AG04449 (cell line): ENCODE data around the gene HAUS3.

Source experiments
- CTCF ChIA-PET: fragments of 350-600 bp; formaldehyde crosslinking; extraction: SDS; loops from one replicate; lab custom pipeline; 2021; ENCODE audit warnings: antibody characterized with exemption; lab: Yijun Ruan, JAX
- POLR2A ChIA-PET: fragments of 400-600, 350-600 bp; formaldehyde crosslinking; extraction: SDS; loops from one replicate; lab custom pipeline; 2020; ENCODE audit warnings: antibody characterized with exemption, inconsistent platforms; lab: Yijun Ruan, JAX
- DNase-seq: peaks from one replicate; pipeline ENCODE4 v3.0.0-alpha.2; 2010; ENCODE audit warnings: low read depth, low spot score
- H3K4me3 ChIP-seq: 2 replicates; pipeline ENCODE4 v1.5.1; 2011; ENCODE audit warnings: low read depth, mild to moderate bottlenecking, control low read depth, low read length
- TF ChIP-seq, protein P1 (sequence below): IDR thresholded peaks from one replicate; pipeline ENCODE4 v1.5.1; 2011; ENCODE audit warnings: mild to moderate bottlenecking, moderate library complexity, low read length, control low read depth, inconsistent platforms; ENCODE audit not compliant: insufficient read depth; ENCODE audit errors: missing control alignments

Gene HAUS3

GRCh38 chr4:2288051-2288541 is 46.2 kb upstream of the HAUS3 start:
- no peak overlapping the region for H3K4me3 ChIP-seq
- no peak for DNase-seq
- TF ChIP-seq, protein P1, sequence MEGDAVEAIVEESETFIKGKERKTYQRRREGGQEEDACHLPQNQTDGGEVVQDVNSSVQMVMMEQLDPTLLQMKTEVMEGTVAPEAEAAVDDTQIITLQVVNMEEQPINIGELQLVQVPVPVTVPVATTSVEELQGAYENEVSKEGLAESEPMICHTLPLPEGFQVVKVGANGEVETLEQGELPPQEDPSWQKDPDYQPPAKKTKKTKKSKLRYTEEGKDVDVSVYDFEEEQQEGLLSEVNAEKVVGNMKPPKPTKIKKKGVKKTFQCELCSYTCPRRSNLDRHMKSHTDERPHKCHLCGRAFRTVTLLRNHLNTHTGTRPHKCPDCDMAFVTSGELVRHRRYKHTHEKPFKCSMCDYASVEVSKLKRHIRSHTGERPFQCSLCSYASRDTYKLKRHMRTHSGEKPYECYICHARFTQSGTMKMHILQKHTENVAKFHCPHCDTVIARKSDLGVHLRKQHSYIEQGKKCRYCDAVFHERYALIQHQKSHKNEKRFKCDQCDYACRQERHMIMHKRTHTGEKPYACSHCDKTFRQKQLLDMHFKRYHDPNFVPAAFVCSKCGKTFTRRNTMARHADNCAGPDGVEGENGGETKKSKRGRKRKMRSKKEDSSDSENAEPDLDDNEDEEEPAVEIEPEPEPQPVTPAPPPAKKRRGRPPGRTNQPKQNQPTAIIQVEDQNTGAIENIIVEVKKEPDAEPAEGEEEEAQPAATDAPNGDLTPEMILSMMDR, result no peak
- POLR2A ChIA-PET, result interaction anchor here (1.2 kb wide), 1 partner anchor 26 kb away, joined by 3 read pairs; the partner anchor contains the start of gene MXD4
- CTCF ChIA-PET, result no interaction called here

DNA sequence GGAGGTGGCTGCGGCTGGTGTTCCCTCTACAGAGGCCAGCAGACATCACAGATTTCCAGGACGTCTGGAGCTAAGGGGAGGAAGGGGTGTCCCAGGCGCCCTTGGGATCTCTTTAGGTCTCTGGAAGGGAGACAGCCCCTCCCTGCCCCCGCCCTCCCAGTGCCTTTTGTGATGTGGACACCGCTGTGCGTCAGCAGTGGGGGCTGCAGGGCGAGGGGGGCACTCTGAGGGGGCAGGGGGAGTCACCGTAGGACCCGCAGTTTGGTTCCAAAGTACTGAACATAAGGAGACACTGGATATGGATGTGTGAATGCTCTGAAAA is 45.6 kb upstream of the HAUS3 start:
- DNase-seq, result no peak
- TF ChIP-seq, protein P1, result no peak
- ChIA-PET CTCF (no interaction called here), POLR2A (no interaction called here)
- no peak overlapping the region for H3K4me3 ChIP-seq

- CTCF ChIA-PET, result no interaction called here
- POLR2A ChIA-PET, result no interaction called here
- H3K4me3 ChIP-seq, result no peak overlapping the region
- DNase-seq, result no peak
- TF ChIP-seq, protein P1, result no peak
Observed at GRCh38 chr4:2286904-2287593, 45.1 kb upstream of the HAUS3 start.

DNA sequence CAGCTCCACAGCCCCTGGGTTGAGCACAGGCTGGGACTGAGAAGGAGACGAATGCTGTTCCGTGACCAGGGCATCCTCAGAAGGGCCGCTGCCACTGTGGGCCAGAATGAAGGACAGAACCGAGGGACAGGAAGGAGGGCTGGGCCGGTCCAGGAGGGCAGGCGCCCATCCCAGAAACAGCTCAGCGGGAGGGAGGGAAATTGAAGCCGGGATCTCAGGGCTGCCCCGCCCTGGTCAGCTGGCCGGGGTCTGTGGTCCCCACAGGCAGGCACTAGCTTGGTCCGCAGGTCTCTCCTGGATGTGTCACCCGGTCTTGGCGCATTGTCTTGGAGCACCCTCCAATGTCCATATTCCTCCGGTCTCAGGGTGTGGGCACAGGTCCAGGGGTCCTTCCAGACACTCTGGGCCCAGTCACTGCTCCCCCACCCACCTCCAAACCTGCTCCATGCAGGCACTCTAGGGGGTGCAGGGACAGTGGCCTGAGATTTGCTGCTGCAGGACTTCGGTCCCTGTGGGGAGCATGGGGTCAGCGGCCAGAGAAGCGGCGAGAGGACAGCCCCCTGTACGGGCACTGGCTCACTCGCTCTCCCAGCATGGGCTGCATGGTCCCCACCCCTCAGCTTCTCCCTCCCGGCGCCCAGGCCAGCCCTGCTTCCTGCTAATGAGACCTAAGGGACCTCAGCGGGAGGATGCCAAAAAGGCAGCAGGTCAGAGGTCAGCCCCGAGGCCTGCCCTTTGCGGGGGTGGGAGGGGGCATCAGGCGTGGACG is 43.9 kb upstream of the HAUS3 start:
- no peak for DNase-seq
- ChIA-PET CTCF (no interaction called here), POLR2A (no interaction called here)
- H3K4me3 ChIP-seq, result no peak overlapping the region
- TF ChIP-seq, protein P1, result no peak

- no peak overlapping the region for H3K4me3 ChIP-seq
- TF ChIP-seq, protein P1, result no peak
- DNase-seq, result no peak
- POLR2A ChIA-PET, result no interaction called here
- CTCF ChIA-PET, result interaction anchor here (1.5 kb wide), 1 partner anchor 130 kb away, joined by 3 read pairs; no protein-coding TSS in a partner anchor
Observed at GRCh38 chr4:2284934-2285612, 43.2 kb upstream of the HAUS3 start.
